HCT116 (cell line): ENCODE measurements around the gene DNASE1L3.

Experiments used
- CTCF ChIP-seq, 3 experiments: fragments of 200-600 bp in 1 of 3; sonication (generic) in 1 of 3; IDR thresholded peaks in 2 of 3; conservative IDR thresholded peaks in 1 of 3; 2 replicates each; pipeline ENCODE4 v1.5.1; 2012 to 2017; ENCODE audit warnings: low read depth in 2 of 3, low read length in 2 of 3, antibody characterized with exemption in 1 of 3, borderline replicate concordance in 1 of 3, control low read depth in 1 of 3, mild to moderate bottlenecking in 1 of 3, mixed read lengths in 1 of 3, mixed run types in 1 of 3, moderate library complexity in 1 of 3; ENCODE audit not compliant: insufficient read depth in 1 of 3
- EGR1 ChIP-seq: IDR thresholded peaks from 2 replicates; pipeline ENCODE4 v1.6.1; 2012; ENCODE audit warnings: low read depth
- POLR2AphosphoS5 ChIP-seq: IDR thresholded peaks from 2 replicates; pipeline ENCODE4 v1.6.1; 2011; ENCODE audit warnings: mild to moderate bottlenecking, low read depth, low read length, moderate library complexity

- TF ChIP-seq POLR2AphosphoS5 (no peak), CTCF (IDR thresholded peaks at IDR 0.05 in 2 of 3, conservative IDR thresholded peaks at IDR 0.05 in 1 of 3; ENCODE audit: borderline replicate concordance in 1 of 3, insufficient read depth in 1 of 3, low read depth in 2 of 3, low read length in 2 of 3) (no peak), EGR1 (no peak)
Observed at GRCh38 chr3:58254144-58254543, 43.4 kb upstream of the DNASE1L3 start.
